Endothelial cell of umbilical vein (primary cell): Measurements from ENCODE around the gene TIMM29. TPM values are rescaled to one million over a fixed set of nuclear protein-coding genes. Genes with fewer than 3 reads are reported as not detected.

Experiments
- BruUV-seq: library from RNA; stranded (reverse); fragments of 400-500 nt; replicated peaks from 2 replicates; lab custom pipeline; 2021; lab: Mats Ljungman, UMichigan
- CTCF ChIA-PET: fragments of 300-600, 350-600 bp; sonication (Branson Sonifier 250); formaldehyde crosslinking; loops from one replicate; lab custom pipeline; 2021; ENCODE audit warnings: antibody characterized with exemption, inconsistent platforms; lab: Charles Lee
- POLR2A ChIA-PET: fragments of 300-600, 350-600 bp; sonication (Branson Sonifier 250); formaldehyde crosslinking; loops from one replicate; lab custom pipeline; 2021; ENCODE audit warnings: antibody characterized with exemption, inconsistent platforms; lab: Charles Lee
- DNase-seq: peaks from one replicate; pipeline ENCODE4 v3.0.0-alpha.2; 2011; ENCODE audit warnings: low read depth, low spot score
- FAIRE-seq: peaks from 2 replicates; lab custom pipeline; 2011; peaks lifted over from hg19 to GRCh38; lab: Jason Lieb, UNC
- H2AFZ ChIP-seq: 2 replicates; pipeline ENCODE4 v1.6.0; 2012; ENCODE audit warnings: low read depth, low read length, control low read depth, inconsistent platforms
- H3K27ac ChIP-seq: 2 replicates; pipeline ENCODE4 v1.5.1; 2011; ENCODE audit warnings: low read depth, mild to moderate bottlenecking, control low read depth, low read length, moderate library complexity; ENCODE audit not compliant: insufficient read depth
- H3K27me3 ChIP-seq, 2 experiments: 2 replicates each; pipeline versions ENCODE4 v1.6.0 to v1.6.1; 2011; ENCODE audit warnings: low read length in 2 of 2, mixed read lengths in 1 of 2; ENCODE audit not compliant: control insufficient read depth in 2 of 2, insufficient read depth in 2 of 2
- H3K36me3 ChIP-seq, 2 experiments: 2 replicates in 1 of 2; 3 replicates in 1 of 2; pipeline ENCODE4 v1.5.1; 2011; ENCODE audit warnings: low read length in 2 of 2, mild to moderate bottlenecking in 1 of 2, moderate library complexity in 1 of 2; ENCODE audit not compliant: control insufficient read depth in 2 of 2, insufficient read depth in 2 of 2; ENCODE audit errors: extremely low read depth in 1 of 2
- H3K4me1 ChIP-seq: 3 replicates; pipeline ENCODE4 v1.5.1; 2011; ENCODE audit warnings: mild to moderate bottlenecking, low read length; ENCODE audit not compliant: control insufficient read depth, insufficient read depth; ENCODE audit errors: extremely low read depth
- H3K4me2 ChIP-seq: 2 replicates; pipeline ENCODE4 v1.6.1; 2011; ENCODE audit warnings: low read length, control low read depth, mixed read lengths; ENCODE audit not compliant: insufficient read depth
- H3K4me3 ChIP-seq, 3 experiments: fragments of 200-600 bp in 1 of 3; sonication (generic), shearing (Covaris generic) in 1 of 3; replicated peaks in 1 of 3; 2 replicates each; pipeline ENCODE4 v1.5.1; 2011 to 2016; ENCODE audit warnings: control low read depth in 3 of 3, low read length in 3 of 3, mild to moderate bottlenecking in 2 of 3, inconsistent platforms in 1 of 3, low read depth in 1 of 3, moderate library complexity in 1 of 3; ENCODE audit not compliant: insufficient read depth in 1 of 3
- H3K79me2 ChIP-seq: 2 replicates; pipeline ENCODE4 v1.6.0; 2012; ENCODE audit warnings: low read length, inconsistent platforms; ENCODE audit not compliant: control insufficient read depth, insufficient read depth
- H3K9ac ChIP-seq: replicated peaks from 2 replicates; pipeline ENCODE3; 2011; ENCODE audit warnings: low read length, control low read depth; ENCODE audit not compliant: insufficient read depth; ENCODE audit errors: extremely low read depth
- H3K9me1 ChIP-seq: replicated peaks from 3 replicates; pipeline ENCODE4 v1.6.0; 2011; ENCODE audit warnings: mild to moderate bottlenecking, low read length; ENCODE audit not compliant: control insufficient read depth, insufficient read depth; ENCODE audit errors: extremely low read depth
- H3K9me3 ChIP-seq: replicated peaks from 2 replicates; pipeline ENCODE4 v1.5.1; 2012; ENCODE audit warnings: low read length, inconsistent platforms; ENCODE audit not compliant: control insufficient read depth, insufficient read depth
- H4K20me1 ChIP-seq: replicated peaks from 2 replicates; pipeline ENCODE3; 2011; ENCODE audit warnings: mild to moderate bottlenecking, low read length; ENCODE audit not compliant: control insufficient read depth, insufficient read depth; ENCODE audit errors: extremely low read depth
- EZH2 ChIP-seq: IDR thresholded peaks from 2 replicates; pipeline ENCODE4 v1.6.1; 2012; ENCODE audit warnings: borderline replicate concordance, low read depth, mild to moderate bottlenecking, moderate library complexity, low read length, inconsistent platforms; ENCODE audit not compliant: severe bottlenecking
- FOS ChIP-seq: IDR thresholded peaks from 2 replicates; pipeline ENCODE4 v1.6.1; 2011; ENCODE audit warnings: mild to moderate bottlenecking, low read length, moderate library complexity, borderline replicate concordance; ENCODE audit not compliant: insufficient read depth
- GATA2 ChIP-seq: IDR thresholded peaks from 2 replicates; pipeline ENCODE4 v1.7.0; 2011; ENCODE audit warnings: low read depth, mild to moderate bottlenecking, moderate library complexity, mixed read lengths, low read length; ENCODE audit not compliant: insufficient read length, insufficient read depth
- JUN ChIP-seq: IDR thresholded peaks from 2 replicates; pipeline ENCODE4 v1.6.1; 2011; ENCODE audit warnings: borderline replicate concordance, low read depth; ENCODE audit not compliant: insufficient read length, insufficient read depth
- MYC ChIP-seq: IDR thresholded peaks from one replicate; pipeline ENCODE4 v1.6.1; 2011; ENCODE audit warnings: mild to moderate bottlenecking, low read depth, low read length
- POLR2A ChIP-seq: IDR thresholded peaks from 2 replicates; pipeline ENCODE4 v1.6.1; 2012; ENCODE audit warnings: low read depth, mild to moderate bottlenecking, control low read depth, low read length
- POLR2AphosphoS5 ChIP-seq: IDR thresholded peaks from 2 replicates; pipeline ENCODE4 v1.6.1; 2012; ENCODE audit warnings: low read depth, mild to moderate bottlenecking, control low read depth, low read length, moderate library complexity; ENCODE audit not compliant: insufficient read depth
- dilution Hi-C: fragments of 300-500 bp; cut with MboI; formaldehyde crosslinking; loops from one replicate; pipeline ENCODE4 v1.15.0; 2019; ENCODE audit warnings: low sequenced_read_pairs; ENCODE audit not compliant: extremely low pct_ligation_motif_present
- intact Hi-C: fragments of 100-400 bp; cut with micrococcal nuclease; formaldehyde crosslinking; loops from one replicate; pipeline ENCODE4 v1.10.0; 2022
- polyA plus RNA-seq, 4 experiments: library from polyadenylated mRNA; depleted of rRNA in 3 of 4; stranded (reverse) in 3 of 4; unstranded in 1 of 4; fragments of >200 nt; gene quantifications; 2 replicates each; pipeline versions ENCODE4 v1.2.1 to v1.2.3, GENCODE V29; 2011 to 2012; ENCODE audit warnings: missing spikeins in 1 of 4
- total RNA-seq: library from RNA; stranded (reverse); gene quantifications from 2 replicates; pipeline ENCODE4 v1.2.3, GENCODE V29; 2021
- TF ChIP-seq, protein P1 (sequence below): IDR thresholded peaks from 2 replicates; pipeline ENCODE4 v1.6.1; 2011; ENCODE audit not compliant: insufficient read depth, insufficient read length
- TF ChIP-seq, protein P2 (sequence below), 2 donors: IDR thresholded peaks; 1 replicate in 1 of 2; 2 replicates in 1 of 2; pipeline ENCODE4 v1.5.1; 2011; ENCODE audit warnings: low read length in 2 of 2, mild to moderate bottlenecking in 2 of 2, moderate library complexity in 2 of 2, control low read depth in 1 of 2, inconsistent platforms in 1 of 2, low read depth in 1 of 2; ENCODE audit not compliant: insufficient read depth in 1 of 2; ENCODE audit errors: extremely low read depth in 1 of 2

The TIMM29 gene
- total and polyA plus RNA-seq, 2 donors (not counting 3 experiments of a cell fraction or from before 2014, with no cell fraction given), result 10.7 to 20.6 TPM

DNA sequence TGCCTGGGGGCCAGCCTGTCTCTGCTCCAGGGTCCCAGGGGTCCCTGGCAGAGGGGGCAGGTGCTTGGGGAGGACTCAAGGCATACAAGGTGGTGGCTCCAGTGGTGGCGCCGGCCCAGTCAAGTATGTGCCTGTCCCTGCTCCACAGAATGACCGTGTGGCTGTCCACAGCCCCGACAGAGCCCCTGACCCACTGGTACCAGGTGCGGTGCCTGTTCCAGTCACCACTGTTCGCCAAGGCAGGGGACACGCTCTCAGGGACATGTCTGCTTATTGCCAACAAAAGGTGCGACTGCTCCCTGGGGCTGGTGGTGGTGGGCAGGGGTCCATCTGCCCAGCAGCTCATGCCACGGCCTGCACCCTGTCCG is 8.3 kb upstream of the TIMM29 start:
- no peak for FAIRE-seq
- dilution Hi-C loops (no loop called here), intact Hi-C loops (no loop called here)
- H3K4me3 ChIP-seq, result no peak overlapping the region
- ChIA-PET CTCF (interaction anchor here (1.2 kb wide), 1 partner anchor 49 kb away, joined by 3 read pairs; the partner anchor contains the start of gene CARM1), POLR2A (no interaction called here)
- no TSS peak for BruUV-seq
- H3K27ac ChIP-seq, result no peak overlapping the region
- no peaks in the 10 kb centered on the region for H3K79me2 ChIP-seq
- no peaks in the 10 kb centered on the region for H3K9me3 ChIP-seq
- no peaks in the 10 kb centered on the region for H3K27me3 ChIP-seq
- H3K4me1 ChIP-seq, result no peaks in the 10 kb centered on the region
- no peak for DNase-seq
- H3K9ac ChIP-seq, result no peak overlapping the region
- H3K4me2 ChIP-seq, result no peak overlapping the region
- H4K20me1 ChIP-seq, result no peaks in the 10 kb centered on the region
- TF ChIP-seq GATA2, result no peak
- no peak for TF ChIP-seq POLR2A
- no peak for TF ChIP-seq FOS
- TF ChIP-seq, protein P1, sequence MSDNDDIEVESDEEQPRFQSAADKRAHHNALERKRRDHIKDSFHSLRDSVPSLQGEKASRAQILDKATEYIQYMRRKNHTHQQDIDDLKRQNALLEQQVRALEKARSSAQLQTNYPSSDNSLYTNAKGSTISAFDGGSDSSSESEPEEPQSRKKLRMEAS, result no peak
- TF ChIP-seq JUN, result no peak
- TF ChIP-seq MYC, result no peak
- TF ChIP-seq POLR2AphosphoS5, result no peak
- TF ChIP-seq, protein P2, sequence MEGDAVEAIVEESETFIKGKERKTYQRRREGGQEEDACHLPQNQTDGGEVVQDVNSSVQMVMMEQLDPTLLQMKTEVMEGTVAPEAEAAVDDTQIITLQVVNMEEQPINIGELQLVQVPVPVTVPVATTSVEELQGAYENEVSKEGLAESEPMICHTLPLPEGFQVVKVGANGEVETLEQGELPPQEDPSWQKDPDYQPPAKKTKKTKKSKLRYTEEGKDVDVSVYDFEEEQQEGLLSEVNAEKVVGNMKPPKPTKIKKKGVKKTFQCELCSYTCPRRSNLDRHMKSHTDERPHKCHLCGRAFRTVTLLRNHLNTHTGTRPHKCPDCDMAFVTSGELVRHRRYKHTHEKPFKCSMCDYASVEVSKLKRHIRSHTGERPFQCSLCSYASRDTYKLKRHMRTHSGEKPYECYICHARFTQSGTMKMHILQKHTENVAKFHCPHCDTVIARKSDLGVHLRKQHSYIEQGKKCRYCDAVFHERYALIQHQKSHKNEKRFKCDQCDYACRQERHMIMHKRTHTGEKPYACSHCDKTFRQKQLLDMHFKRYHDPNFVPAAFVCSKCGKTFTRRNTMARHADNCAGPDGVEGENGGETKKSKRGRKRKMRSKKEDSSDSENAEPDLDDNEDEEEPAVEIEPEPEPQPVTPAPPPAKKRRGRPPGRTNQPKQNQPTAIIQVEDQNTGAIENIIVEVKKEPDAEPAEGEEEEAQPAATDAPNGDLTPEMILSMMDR (IDR thresholded peaks at IDR 0.05; ENCODE audit: extremely low read depth in 1 of 2, insufficient read depth in 1 of 2, low read depth in 1 of 2, low read length in 2 of 2), result no peak
- TF ChIP-seq EZH2, result no peak
- no peaks in the 10 kb centered on the region for H3K9me1 ChIP-seq
- H3K36me3 ChIP-seq, result peaks cover 0 to 46% of the 10 kb centered on the region in 2 experiments
- H2AFZ ChIP-seq, result no peak overlapping the region
